ENCODE measurements around the gene AGAP1.

The AGAP1 gene

GRCh38 chr2:236175548-236176150, 681.8 kb downstream of the AGAP1 start:
- no peaks in the 10 kb centered on the region for H3K36me3 ChIP-seq (ENCODE audit: control insufficient read depth in 1 of 2, insufficient read depth in 2 of 2, low read length in 2 of 2)
- H3K9me3 ChIP-seq (ENCODE audit: control insufficient read depth in 1 of 2, low read length in 2 of 2), result no peaks in the 10 kb centered on the region
- no peak overlapping the region for H3K27ac ChIP-seq (ENCODE audit: low read length)
- peaks cover 0 to 38% of the 10 kb centered on the region in 2 donors for H3K4me1 ChIP-seq (ENCODE audit: control insufficient read depth in 1 of 2, insufficient read depth in 2 of 2, low read length in 2 of 2)
- H3K4me3 ChIP-seq (ENCODE audit: low read depth in 1 of 2, low read length in 2 of 2), result no peak overlapping the region
- peaks cover 93% of the 10 kb centered on the region for H3K27me3 ChIP-seq (ENCODE audit: low read depth, low read length)

GRCh38 chr2:236176417-236176816, 682.6 kb downstream of the AGAP1 start:
- H3K27me3 ChIP-seq (ENCODE audit: low read depth, low read length), result peaks cover 89% of the 10 kb centered on the region
- peaks cover 0 to 37% of the 10 kb centered on the region in 2 donors for H3K4me1 ChIP-seq (ENCODE audit: control insufficient read depth in 1 of 2, insufficient read depth in 2 of 2, low read length in 2 of 2)
- no peaks in the 10 kb centered on the region for H3K9me3 ChIP-seq (ENCODE audit: control insufficient read depth in 1 of 2, low read length in 2 of 2)
- no peak overlapping the region for H3K4me3 ChIP-seq (ENCODE audit: low read depth in 1 of 2, low read length in 2 of 2)
- no peaks in the 10 kb centered on the region for H3K36me3 ChIP-seq (ENCODE audit: control insufficient read depth in 1 of 2, insufficient read depth in 2 of 2, low read length in 2 of 2)
- no peak overlapping the region for H3K27ac ChIP-seq (ENCODE audit: low read length)

GRCh38 chr2:236176951-236177350, 683.1 kb downstream of the AGAP1 start:
- Histone ChIP-seq H3K27me3 (ENCODE audit: low read depth, low read length) (peaks cover 85% of the 10 kb centered on the region), H3K36me3 (ENCODE audit: control insufficient read depth in 1 of 2, insufficient read depth in 2 of 2, low read length in 2 of 2) (no peaks in the 10 kb centered on the region), H3K4me1 (ENCODE audit: control insufficient read depth in 1 of 2, insufficient read depth in 2 of 2, low read length in 2 of 2) (peaks cover 0 to 33% of the 10 kb centered on the region in 2 donors), H3K27ac (ENCODE audit: low read length) (no peak overlapping the region), H3K4me3 (ENCODE audit: low read depth in 1 of 2, low read length in 2 of 2) (no peak overlapping the region), H3K9me3 (ENCODE audit: control insufficient read depth in 1 of 2, low read length in 2 of 2) (no peaks in the 10 kb centered on the region)

- peak overlapping the region in 1 of 2 donors; percentile 58 for H3K4me3 ChIP-seq (ENCODE audit: low read depth in 1 of 2, low read length in 2 of 2)
These were observed 683.7 kb downstream of the AGAP1 start for GRCh38 chr2:236177604-236177966.

GRCh38 chr2:236177967-236178889, 684.4 kb downstream of the AGAP1 start:
- Histone ChIP-seq H3K27me3 (ENCODE audit: low read depth, low read length) (peaks cover 72% of the 10 kb centered on the region), H3K4me3 (ENCODE audit: low read depth in 1 of 2, low read length in 2 of 2) (peak overlapping the region; percentile 33 to 58), H3K4me1 (ENCODE audit: control insufficient read depth in 1 of 2, insufficient read depth in 2 of 2, low read length in 2 of 2) (peaks cover 0 to 24% of the 10 kb centered on the region in 2 donors), H3K9me3 (ENCODE audit: control insufficient read depth in 1 of 2, low read length in 2 of 2) (no peaks in the 10 kb centered on the region), H3K36me3 (ENCODE audit: control insufficient read depth in 1 of 2, insufficient read depth in 2 of 2, low read length in 2 of 2) (no peaks in the 10 kb centered on the region), H3K27ac (ENCODE audit: low read length) (no peak overlapping the region)

More at GRCh38 chr2:236177604-236177966, 683.7 kb downstream of the AGAP1 start:
- Histone ChIP-seq H3K27ac (ENCODE audit: low read length) (no peak overlapping the region), H3K4me1 (ENCODE audit: control insufficient read depth in 1 of 2, insufficient read depth in 2 of 2, low read length in 2 of 2) (peaks cover 0 to 28% of the 10 kb centered on the region in 2 donors), H3K9me3 (ENCODE audit: control insufficient read depth in 1 of 2, low read length in 2 of 2) (no peaks in the 10 kb centered on the region), H3K27me3 (ENCODE audit: low read depth, low read length) (peaks cover 79% of the 10 kb centered on the region), H3K36me3 (ENCODE audit: control insufficient read depth in 1 of 2, insufficient read depth in 2 of 2, low read length in 2 of 2) (no peaks in the 10 kb centered on the region)

GRCh38 chr2:236178890-236179235, 685.0 kb downstream of the AGAP1 start:
- Histone ChIP-seq H3K27ac (ENCODE audit: low read length) (no peak overlapping the region), H3K36me3 (ENCODE audit: control insufficient read depth in 1 of 2, insufficient read depth in 2 of 2, low read length in 2 of 2) (no peaks in the 10 kb centered on the region), H3K4me3 (ENCODE audit: low read depth in 1 of 2, low read length in 2 of 2) (peak overlapping the region in 1 of 2 donors; percentile 58), H3K4me1 (ENCODE audit: control insufficient read depth in 1 of 2, insufficient read depth in 2 of 2, low read length in 2 of 2) (peaks cover 0 to 24% of the 10 kb centered on the region in 2 donors), H3K9me3 (ENCODE audit: control insufficient read depth in 1 of 2, low read length in 2 of 2) (no peaks in the 10 kb centered on the region), H3K27me3 (ENCODE audit: low read depth, low read length) (peaks cover 66% of the 10 kb centered on the region)

- Histone ChIP-seq H3K4me3 (ENCODE audit: low read depth in 1 of 2, low read length in 2 of 2) (no peak overlapping the region), H3K36me3 (ENCODE audit: control insufficient read depth in 1 of 2, insufficient read depth in 2 of 2, low read length in 2 of 2) (no peaks in the 10 kb centered on the region), H3K4me1 (ENCODE audit: control insufficient read depth in 1 of 2, insufficient read depth in 2 of 2, low read length in 2 of 2) (peaks cover 0 to 24% of the 10 kb centered on the region in 2 donors), H3K9me3 (ENCODE audit: control insufficient read depth in 1 of 2, low read length in 2 of 2) (peaks cover 0 to 2% of the 10 kb centered on the region in 2 donors), H3K27me3 (ENCODE audit: low read depth, low read length) (peaks cover 60% of the 10 kb centered on the region), H3K27ac (ENCODE audit: low read length) (no peak overlapping the region)
These were observed 685.6 kb downstream of the AGAP1 start for GRCh38 chr2:236179236-236180075.

- peaks cover 52% of the 10 kb centered on the region for H3K27me3 ChIP-seq (ENCODE audit: low read depth, low read length)
- peaks cover 0 to 10% of the 10 kb centered on the region in 2 donors for H3K9me3 ChIP-seq (ENCODE audit: control insufficient read depth in 1 of 2, low read length in 2 of 2)
- H3K4me3 ChIP-seq (ENCODE audit: low read depth in 1 of 2, low read length in 2 of 2), result no peak overlapping the region
- H3K27ac ChIP-seq (ENCODE audit: low read length), result no peak overlapping the region
- H3K36me3 ChIP-seq (ENCODE audit: control insufficient read depth in 1 of 2, insufficient read depth in 2 of 2, low read length in 2 of 2), result no peaks in the 10 kb centered on the region
- H3K4me1 ChIP-seq (ENCODE audit: control insufficient read depth in 1 of 2, insufficient read depth in 2 of 2, low read length in 2 of 2), result peaks cover 0 to 24% of the 10 kb centered on the region in 2 donors
These were observed 686.4 kb downstream of the AGAP1 start for GRCh38 chr2:236180076-236180816.

- H3K36me3 ChIP-seq (ENCODE audit: control insufficient read depth in 1 of 2, insufficient read depth in 2 of 2, low read length in 2 of 2), result no peaks in the 10 kb centered on the region
- peaks cover 0 to 24% of the 10 kb centered on the region in 2 donors for H3K4me1 ChIP-seq (ENCODE audit: control insufficient read depth in 1 of 2, insufficient read depth in 2 of 2, low read length in 2 of 2)
- H3K27me3 ChIP-seq (ENCODE audit: low read depth, low read length), result peaks cover 45% of the 10 kb centered on the region
- H3K4me3 ChIP-seq (ENCODE audit: low read depth in 1 of 2, low read length in 2 of 2), result no peak overlapping the region
- H3K27ac ChIP-seq (ENCODE audit: low read length), result no peak overlapping the region
- H3K9me3 ChIP-seq (ENCODE audit: control insufficient read depth in 1 of 2, low read length in 2 of 2), result peaks cover 0 to 11% of the 10 kb centered on the region in 2 donors
These were observed 687.1 kb downstream of the AGAP1 start for GRCh38 chr2:236180831-236181453.

Data from muscle layer of duodenum (tissue), 2 donors.